ENCODE data around the gene DTNB. TPM values are rescaled to one million over a fixed set of nuclear protein-coding genes. Genes with fewer than 3 reads are reported as not detected.

Gene DTNB
- total and polyA plus RNA-seq, 2 of the 4 experiments (the other 2 are of a cell fraction) = 3.8 to 5.3 TPM

DNA sequence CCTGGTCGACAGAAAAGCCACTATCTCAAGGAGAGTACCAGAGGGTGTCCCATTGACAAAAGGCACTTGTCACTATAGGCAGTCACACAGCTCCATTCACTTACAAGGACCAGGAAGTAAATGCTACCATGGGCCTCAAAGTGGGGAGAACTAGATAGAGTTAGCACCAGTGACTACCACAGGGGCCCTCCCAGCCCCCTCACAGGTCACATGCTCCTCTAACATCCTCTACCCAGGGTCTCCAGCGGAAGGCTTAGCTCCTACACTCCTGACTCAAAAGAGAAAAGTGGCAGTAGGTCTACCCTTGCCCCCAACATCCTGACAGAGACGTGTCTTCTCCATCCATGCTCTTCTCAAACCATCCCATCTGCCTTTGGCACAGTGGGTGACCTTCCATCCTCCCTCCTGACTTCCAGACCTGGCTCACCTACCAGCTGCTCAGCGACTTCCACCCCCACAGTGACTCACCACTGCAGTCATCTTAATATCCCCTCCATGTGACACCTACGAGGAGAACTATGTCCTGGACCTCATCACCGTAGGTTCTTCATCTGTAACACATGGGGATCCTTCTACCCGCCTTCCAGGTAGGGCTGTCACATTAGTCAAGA, 326.1 kb downstream of the DTNB start:
- H3K14ac ChIP-seq (replicated peaks; ENCODE audit: low read depth, low read length) = no peak overlapping the region; the same call in 1 of the 2 replicates
- no peak overlapping the region for H3K4ac ChIP-seq (ENCODE audit: low read depth, low read length)
- intact Hi-C loops (cut with micrococcal nuclease) (no loop called here), in situ Hi-C loops (cut with MboI; ENCODE audit: low sequenced_read_pairs) (no loop called here), dilution Hi-C loops (cut with HindIII; ENCODE audit: low sequenced_read_pairs, unreplicated experiment) (no loop called here)
- no peak overlapping the region for H2BK20ac ChIP-seq (ENCODE audit: low read depth, low read length)
- POLR2A ChIA-PET (ENCODE audit: unreplicated experiment) = interaction anchor here (0.6 kb wide), 1 partner anchor 298 kb away, joined by 3 read pairs; no protein-coding TSS in a partner anchor
- TF ChIP-seq BHLHE40 (IDR thresholded peaks at IDR 0.05; ENCODE audit: low read depth, low read length) = no peak
- TF ChIP-seq RFX5 (IDR thresholded peaks at IDR 0.05; ENCODE audit: low read depth, low read length) = no peak
- TF ChIP-seq MAFK (IDR thresholded peaks at IDR 0.05; ENCODE audit: low read depth, low read length) = no peak
- TF ChIP-seq FOS (IDR thresholded peaks at IDR 0.05; ENCODE audit: low read depth, low read length) = peak; percentile 54
- TF ChIP-seq, protein P1, sequence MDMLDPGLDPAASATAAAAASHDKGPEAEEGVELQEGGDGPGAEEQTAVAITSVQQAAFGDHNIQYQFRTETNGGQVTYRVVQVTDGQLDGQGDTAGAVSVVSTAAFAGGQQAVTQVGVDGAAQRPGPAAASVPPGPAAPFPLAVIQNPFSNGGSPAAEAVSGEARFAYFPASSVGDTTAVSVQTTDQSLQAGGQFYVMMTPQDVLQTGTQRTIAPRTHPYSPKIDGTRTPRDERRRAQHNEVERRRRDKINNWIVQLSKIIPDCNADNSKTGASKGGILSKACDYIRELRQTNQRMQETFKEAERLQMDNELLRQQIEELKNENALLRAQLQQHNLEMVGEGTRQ (IDR thresholded peaks at IDR 0.05; ENCODE audit: low read depth, low read length) = peak; percentile 71
- TF ChIP-seq NFE2L2 (IDR thresholded peaks at IDR 0.05; ENCODE audit: low read depth, low read length) = no peak
- TF ChIP-seq RAD21 (IDR thresholded peaks at IDR 0.05; ENCODE audit: low read length) = no peak
- 0 out of 2 replicates have a peak, but pooled peaks have one; percentile 2 for TF ChIP-seq MAZ (IDR thresholded peaks at IDR 0.05; ENCODE audit: borderline replicate concordance, low read depth, low read length)
- peak overlapping the region; percentile 31; the same call in 1 of the 2 replicates for H2AK5ac ChIP-seq (ENCODE audit: low read depth, low read length)
- H2AFZ ChIP-seq (replicated peaks; ENCODE audit: low read length, poor library complexity) = peak overlapping the region; percentile 19
- H3K4me2 ChIP-seq (ENCODE audit: low read depth, low read length) = 0 out of 2 replicates have a peak overlapping the region, but pooled peaks have one; percentile 8
- H2BK120ac ChIP-seq (ENCODE audit: low read depth, low read length) = no peak overlapping the region
- H4K91ac ChIP-seq (ENCODE audit: insufficient read depth, low read depth, low read length) = no peak overlapping the region
- H4K8ac ChIP-seq (ENCODE audit: low read depth in 2 of 2, low read length in 2 of 2) = peak overlapping the region in 1 of 2 experiments; percentile 6; a peak in 1 of 4 replicates
- H3K9me3 ChIP-seq (ENCODE audit: control insufficient read depth, insufficient read depth, low read length) = no peaks in the 10 kb centered on the region
- ATAC-seq (ENCODE audit: low read depth) = peak; percentile 21
- peak overlapping the region; percentile 2; the same call in 1 of the 3 replicates for H2BK15ac ChIP-seq (ENCODE audit: low read depth, low read length)
- H3K9me1 ChIP-seq (ENCODE audit: insufficient read depth, low read length) = peaks cover 12% of the 10 kb centered on the region; the same call in 1 of the 2 replicates
- no peak overlapping the region for H3K56ac ChIP-seq (ENCODE audit: extremely low read depth, insufficient read depth, low read length)
- no peaks in the 10 kb centered on the region for H3K27me3 ChIP-seq (ENCODE audit: control insufficient read depth, insufficient read depth, low read length)
- peaks cover 12% of the 10 kb centered on the region for H3K4me1 ChIP-seq (ENCODE audit: control insufficient read depth, insufficient read depth, low read length)
- no peak overlapping the region for H3K18ac ChIP-seq (ENCODE audit: low read depth, low read length)
- H3K79me1 ChIP-seq (ENCODE audit: low read depth in 1 of 2, low read length in 2 of 2) = peaks cover 0 to 2% of the 10 kb centered on the region in 2 experiments; a peak in 1 of 4 replicates
- no peak overlapping the region for H2BK5ac ChIP-seq (ENCODE audit: low read depth, low read length, poor library complexity, severe bottlenecking)
- 93% methylated on average over 2 of the region's 7 CpGs; no CpG with 5 or more reads in 1 of the 2 experiments for WGBS, 2 experiments (ENCODE audit: extremely low coverage in 2 of 2, insufficient read length in 1 of 2)
- H3K4me3 ChIP-seq (ENCODE audit: insufficient read depth, low read depth, low read length) = no peak overlapping the region
- CTCF ChIA-PET = interaction anchor here (0.6 to 1.2 kb wide), 3 partner anchors 15 to 658 kb away, joined by 3 to 6 read pairs (median 3); no protein-coding TSS in a partner anchor
- no peak overlapping the region for H3K27ac ChIP-seq (ENCODE audit: insufficient read depth, low read length)
- peaks cover 3% of the 10 kb centered on the region; the same call in 1 of the 2 replicates for H4K20me1 ChIP-seq (ENCODE audit: insufficient read depth, low read length)
- H3K36me3 ChIP-seq (ENCODE audit: control insufficient read depth, insufficient read depth, low read length) = no peaks in the 10 kb centered on the region
- DNase-seq = peak; percentile 72
- no peak overlapping the region for H2AK9ac ChIP-seq (replicated peaks; ENCODE audit: low read depth, low read length, poor library complexity)
- BruUV-seq (replicated peaks) = no TSS peak
- no peak overlapping the region for H4K5ac ChIP-seq (ENCODE audit: low read depth, low read length)
- H3K23ac ChIP-seq (ENCODE audit: low read depth, low read length) = no peak overlapping the region
- H3K9ac ChIP-seq (ENCODE audit: low read depth, low read length) = no peak overlapping the region
